Measurements from ENCODE around the gene RNU4-1.
A peak's percentile ranks its signal among the peaks of the same experiment; 100 is the strongest.

Gene RNU4-1

GRCh38 chr12:120287491-120287890 is 5.5 kb downstream of the RNU4-1 start:
- no peak for DNase-seq

GRCh38 chr12:120286768-120287490 is 6.1 kb downstream of the RNU4-1 start:
- DNase-seq: no peak

- DNase-seq: no peak
These were observed 8.7 kb downstream of the RNU4-1 start for GRCh38 chr12:120284381-120284780.

GRCh38 chr12:120283318-120283717 is 9.7 kb downstream of the RNU4-1 start:
- DNase-seq: no peak

- DNase-seq: no peak
These were observed 14.6 kb downstream of the RNU4-1 start for GRCh38 chr12:120278137-120279069.

- no peak for DNase-seq
These were observed 16.3 kb downstream of the RNU4-1 start for GRCh38 chr12:120276734-120277133.

- DNase-seq: no peak
These were observed 25.3 kb downstream of the RNU4-1 start for GRCh38 chr12:120267736-120268135.

- DNase-seq: no peak
These were observed 26.7 kb downstream of the RNU4-1 start for GRCh38 chr12:120266180-120266870.

- DNase-seq: peak; percentile 82
These were observed 27.4 kb downstream of the RNU4-1 start, which contains the start of gene PXN for GRCh38 chr12:120265473-120266179. TSS of gene PXN (minus strand) at chr12:120265730. CDS start at chr12:120265629, 101 bp downstream.

GRCh38 chr12:120264904-120265472 is 28.0 kb downstream of the RNU4-1 start:
- no peak for DNase-seq

GRCh38 chr12:120264086-120264903 is 28.7 kb downstream of the RNU4-1 start:
- DNase-seq: no peak

GRCh38 chr12:120263748-120264085 is 29.3 kb downstream of the RNU4-1 start:
- DNase-seq: no peak

GRCh38 chr12:120262852-120263747 is 29.9 kb downstream of the RNU4-1 start:
- no peak for DNase-seq

GRCh38 chr12:120261951-120262851 is 30.8 kb downstream of the RNU4-1 start:
- DNase-seq: no peak

- no peak for DNase-seq
These were observed 32.4 kb downstream of the RNU4-1 start for GRCh38 chr12:120260607-120261006.

GRCh38 chr12:120259418-120260202 is 33.4 kb downstream of the RNU4-1 start:
- DNase-seq: no peak

GRCh38 chr12:120258323-120258896 is 34.6 kb downstream of the RNU4-1 start:
- no peak for DNase-seq
